Activated T-cell treated with anti-CD3 and anti-CD28 coated beads, Interleukin-2, amount 50 U/mL, for 72 hours (primary cell): ENCODE data around the gene SERTAD1. TPM values are rescaled to one million over a fixed set of nuclear protein-coding genes. Genes with fewer than 3 reads are reported as not detected.
"Not testable (repeated sequence)": the region's sequence is repeated elsewhere in the genome, so short reads cannot be mapped to it uniquely, and the experiment has no call there.

Experiments used
- ATAC-seq, 2 donors: fragments of 150-1000 bp; cut with Tn5 transposase; replicated peaks in 1 of 2; 2 replicates each; pipeline ENCODE4 v1.10.0; 2021; ENCODE audit warnings: moderate library complexity in 2 of 2, mild to moderate bottlenecking in 1 of 2
- DNase-seq, 2 donors: peaks; one replicate each; pipeline ENCODE4 v3.0.0; 2021 to 2022; ENCODE audit warnings: mixed read lengths in 1 of 2
- H3K27ac Mint-ChIP-seq: one replicate; pipeline ENCODE4 v1.8.0; 2022; ENCODE audit warnings: mild to moderate bottlenecking, moderate library complexity, mixed read lengths
- H3K27me3 Mint-ChIP-seq: one replicate; pipeline ENCODE4 v1.8.0; 2022; ENCODE audit warnings: low read depth, mixed read lengths
- H3K36me3 Mint-ChIP-seq, 2 donors: one replicate each; pipeline ENCODE4 v1.8.0; 2022; ENCODE audit warnings: mixed read lengths in 2 of 2, mild to moderate bottlenecking in 1 of 2; ENCODE audit not compliant: insufficient read depth in 2 of 2
- H3K4me1 Mint-ChIP-seq: one replicate; pipeline ENCODE4 v1.8.0; 2022; ENCODE audit warnings: low read depth, mixed read lengths
- H3K4me3 Mint-ChIP-seq, 2 donors: one replicate each; pipeline ENCODE4 v1.8.0; 2022; ENCODE audit warnings: mild to moderate bottlenecking in 2 of 2, mixed read lengths in 2 of 2, moderate library complexity in 2 of 2
- H3K9me3 Mint-ChIP-seq, 2 donors: one replicate each; pipeline ENCODE4 v1.8.0; 2022; ENCODE audit warnings: mixed read lengths in 2 of 2
- total RNA-seq, 2 donors: library from RNA; stranded (reverse); gene quantifications; one replicate each; pipeline ENCODE4 v1.2.3, GENCODE V29; 2022

The SERTAD1 gene
- total RNA-seq, 2 donors from 2014 or later, result 12.9 to 16.9 TPM

DNA sequence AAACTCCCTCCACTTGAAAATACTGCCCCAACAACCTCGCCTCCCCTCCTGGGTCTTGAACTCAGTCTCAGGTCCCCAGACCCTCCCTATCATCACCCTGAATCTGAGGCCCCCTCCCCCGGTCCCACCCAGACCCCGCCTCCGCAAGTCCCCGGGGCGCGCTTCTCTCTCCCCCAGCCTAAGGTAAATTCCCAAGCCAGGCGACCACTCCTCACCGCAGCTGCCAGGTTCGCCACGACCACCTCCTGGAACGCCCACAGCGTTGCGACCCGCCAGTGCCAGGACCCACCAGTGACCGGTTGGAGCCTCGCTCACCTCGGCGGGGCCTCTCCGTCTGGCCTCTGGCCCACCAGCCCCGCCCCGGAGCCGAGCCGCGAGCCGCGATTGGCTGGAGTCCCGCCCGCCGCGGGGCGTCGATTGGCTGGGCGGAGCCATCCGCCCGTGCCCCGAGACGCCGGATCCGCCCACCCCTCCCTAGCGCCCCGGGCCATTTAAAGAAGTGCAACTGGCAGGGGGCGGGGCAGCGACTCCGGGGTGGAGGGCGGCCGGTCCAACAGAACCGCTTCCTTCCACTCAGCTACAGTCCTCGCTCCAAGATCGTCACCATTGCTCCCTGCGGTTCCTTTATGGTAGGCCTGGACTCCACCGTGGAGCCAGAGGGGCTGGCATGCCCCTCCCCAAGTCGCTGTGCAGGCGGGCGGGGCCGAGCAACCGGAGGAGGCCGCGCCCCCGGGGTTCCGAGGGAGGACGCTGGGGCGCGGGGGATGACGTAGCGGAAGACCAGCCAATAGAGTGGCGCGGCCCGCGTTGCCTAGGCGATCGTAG is 18.4 kb upstream of the SERTAD1 start, which contains the start of gene SERTAD3:
Gene SERTAD3 (minus strand): TSS at position 336 of the 825 bp plus-strand sequence. CDS start 2,255 bp downstream, outside the sequence.
- no peaks in the 10 kb centered on the region for H3K27me3 Mint-ChIP-seq
- no peaks in the 10 kb centered on the region for H3K9me3 Mint-ChIP-seq
- ATAC-seq, result peak; percentile 76 to 77
- H3K4me3 Mint-ChIP-seq, result peak within 1 kb of the TSS; percentile 99
- peak; percentile 99 for DNase-seq
- H3K36me3 Mint-ChIP-seq, result peaks cover 4 to 7% of the 10 kb centered on the region in 2 donors
- H3K4me1 Mint-ChIP-seq, result peaks cover 16% of the 10 kb centered on the region
- peak within 1 kb of the TSS; percentile 95 for H3K27ac Mint-ChIP-seq

GRCh38 chr19:40443131-40443999 is 17.6 kb upstream of the SERTAD1 start:
- peak; percentile 99 for DNase-seq
- peaks cover 4 to 7% of the 10 kb centered on the region in 2 donors for H3K36me3 Mint-ChIP-seq
- H3K9me3 Mint-ChIP-seq, result no peaks in the 10 kb centered on the region
- H3K27me3 Mint-ChIP-seq, result no peaks in the 10 kb centered on the region
- H3K27ac Mint-ChIP-seq, result peak overlapping the region; percentile 95
- H3K4me3 Mint-ChIP-seq, result peak overlapping the region; percentile 99
- peak; percentile 82 to 83 for ATAC-seq
- peaks cover 16% of the 10 kb centered on the region for H3K4me1 Mint-ChIP-seq

DNA sequence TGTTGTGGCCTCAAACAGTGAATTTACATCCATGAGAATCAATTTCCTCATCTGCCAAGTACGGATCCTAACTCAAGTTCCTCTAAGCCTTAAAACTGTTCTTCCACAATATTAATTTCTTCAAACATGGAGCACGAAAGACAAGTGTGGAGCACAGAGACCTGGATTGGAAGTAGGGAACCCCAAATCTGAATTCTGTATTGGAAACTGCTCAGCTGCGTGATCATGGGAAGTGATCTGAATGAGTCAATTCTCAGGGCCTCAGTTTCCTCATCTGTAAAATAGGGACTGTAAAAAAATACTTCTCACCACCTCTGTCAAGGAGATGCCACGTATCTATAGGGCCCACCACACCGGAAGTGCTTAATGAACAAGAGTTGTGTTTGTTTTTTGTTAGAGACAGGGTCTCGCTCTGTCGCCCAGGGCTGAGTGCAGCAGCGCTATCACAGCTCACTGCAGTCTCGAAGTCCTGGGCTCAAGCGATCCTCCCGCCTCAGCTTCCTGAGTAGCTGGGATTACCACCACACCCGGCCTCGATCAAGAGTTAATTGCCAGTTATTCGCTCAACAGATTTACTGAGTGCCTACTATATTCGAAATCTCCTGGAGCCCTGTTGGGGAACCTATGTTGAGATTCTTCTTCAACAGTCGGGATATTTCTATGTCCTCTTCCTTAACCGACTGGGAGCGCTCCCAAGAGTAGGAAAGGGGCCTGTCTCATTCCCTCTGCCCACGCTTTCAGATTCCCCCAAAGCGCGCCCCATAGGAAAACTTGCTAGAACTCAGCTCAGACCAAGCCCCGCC is 16.7 kb upstream of the SERTAD1 start:
- Mint-ChIP-seq H3K27me3 (no peaks in the 10 kb centered on the region), H3K27ac (peak overlapping the region; percentile 95), H3K36me3 (peaks cover 4 to 7% of the 10 kb centered on the region in 2 donors), H3K4me3 (peak overlapping the region; percentile 99), H3K4me1 (peaks cover 16% of the 10 kb centered on the region), H3K9me3 (no peaks in the 10 kb centered on the region)
- DNase-seq (no peak), ATAC-seq (no peak)

- Mint-ChIP-seq H3K4me3 (peak overlapping the region; percentile 99), H3K9me3 (no peaks in the 10 kb centered on the region), H3K27ac (peak overlapping the region; percentile 95), H3K27me3 (no peaks in the 10 kb centered on the region), H3K36me3 (peaks cover 4 to 7% of the 10 kb centered on the region in 2 donors), H3K4me1 (peaks cover 16% of the 10 kb centered on the region)
- ATAC-seq (no peak), DNase-seq (no peak)
Measured at GRCh38 chr19:40441719-40442253, 16.0 kb upstream of the SERTAD1 start.

DNA sequence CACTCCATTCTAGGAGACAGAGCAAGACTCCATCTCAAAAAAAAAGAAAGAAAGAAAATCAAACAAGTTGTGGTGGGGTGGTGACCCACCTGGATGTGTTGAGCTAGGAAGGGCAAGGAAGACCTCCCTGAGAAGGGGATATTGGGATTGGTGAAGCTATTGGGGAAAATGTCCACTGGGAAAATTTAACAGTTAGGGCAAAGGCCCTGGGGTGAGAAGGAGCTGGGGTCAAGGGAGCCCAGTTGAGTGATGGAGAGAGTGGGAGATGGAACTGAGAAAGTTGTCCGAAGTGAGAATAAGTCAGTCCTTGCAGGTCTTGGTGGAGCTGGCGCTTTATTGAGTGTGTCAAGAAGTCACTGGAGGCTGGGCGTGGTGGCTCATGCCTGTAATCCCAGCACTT is 12.5 kb upstream of the SERTAD1 start:
- Mint-ChIP-seq H3K36me3 (no peaks in the 10 kb centered on the region), H3K4me1 (peaks cover 30% of the 10 kb centered on the region), H3K4me3 (no peak overlapping the region), H3K27me3 (no peaks in the 10 kb centered on the region), H3K9me3 (no peaks in the 10 kb centered on the region), H3K27ac (no peak overlapping the region)
- ATAC-seq (no peak), DNase-seq (no peak)

DNA sequence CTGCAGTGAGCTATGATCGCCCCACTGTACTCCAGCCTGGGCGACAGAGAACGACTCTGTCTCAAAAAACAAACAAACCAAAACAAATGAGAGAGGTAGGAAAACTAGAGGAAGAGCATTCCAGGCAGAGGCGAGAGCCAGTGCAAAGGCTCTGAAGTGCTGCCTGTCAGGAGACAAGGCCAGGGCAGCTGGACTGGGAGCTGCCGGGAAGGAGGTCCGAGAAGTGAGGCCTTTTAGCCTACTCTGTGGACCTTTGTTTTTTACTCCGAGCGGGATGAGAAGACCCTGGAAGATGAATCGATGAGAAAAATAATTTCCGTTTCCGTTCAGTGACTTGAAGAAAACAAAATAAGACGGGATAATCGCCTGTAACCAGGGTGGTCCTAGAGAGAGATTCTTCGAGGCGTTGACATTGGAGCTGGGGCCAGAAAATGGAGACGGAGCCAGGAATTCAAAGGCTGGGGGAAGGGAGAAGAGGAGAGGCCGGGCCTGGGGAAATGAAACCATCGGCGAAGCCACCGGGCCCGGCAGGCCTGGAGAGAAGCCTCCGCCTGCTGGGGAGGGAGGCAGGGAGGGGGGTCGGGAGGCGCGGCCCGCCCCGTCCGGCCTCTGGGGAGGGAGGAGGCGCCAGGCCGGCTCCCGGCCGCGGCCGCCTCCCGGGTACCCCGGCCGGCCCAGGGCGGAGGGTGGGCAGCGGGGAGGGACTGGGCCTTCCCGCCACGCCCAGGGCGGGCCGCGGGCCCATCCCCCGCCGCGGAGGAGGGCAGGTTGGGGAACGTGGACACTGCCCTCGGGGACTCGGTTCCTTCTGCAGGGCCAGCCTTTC is 7.8 kb upstream of the SERTAD1 start:
- peak overlapping the region; percentile 36 for H3K27ac Mint-ChIP-seq
- H3K4me1 Mint-ChIP-seq, result peaks cover 26% of the 10 kb centered on the region
- DNase-seq (peak; percentile 61 to 67), ATAC-seq (peak; percentile 94 to 96)
- no peaks in the 10 kb centered on the region for H3K27me3 Mint-ChIP-seq
- peak overlapping the region; percentile 70 to 92 for H3K4me3 Mint-ChIP-seq
- no peaks in the 10 kb centered on the region for H3K9me3 Mint-ChIP-seq
- no peaks in the 10 kb centered on the region for H3K36me3 Mint-ChIP-seq

DNA sequence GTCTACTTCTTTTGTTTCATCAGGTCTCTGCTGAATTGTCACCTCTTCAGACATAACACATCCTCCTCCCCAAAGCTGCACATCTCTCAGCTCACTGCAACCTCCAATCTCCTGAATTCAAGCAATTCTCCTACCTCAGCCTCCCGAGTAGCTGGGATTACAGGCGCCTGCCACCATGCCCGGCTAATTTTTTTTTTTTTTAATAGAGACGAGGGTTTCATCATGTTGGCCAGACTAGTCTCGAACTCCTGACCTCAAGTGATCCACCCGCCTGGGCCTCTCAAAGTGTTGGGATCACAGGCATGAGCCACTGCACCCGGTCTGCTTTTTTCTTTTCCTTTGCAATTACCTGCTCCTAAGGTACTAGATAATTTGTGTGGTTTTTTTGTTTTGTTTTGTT is 7.0 kb upstream of the SERTAD1 start:
- not testable (repeated sequence) for ATAC-seq, DNase-seq, H3K36me3 Mint-ChIP-seq, H3K9me3 Mint-ChIP-seq, H3K27me3 Mint-ChIP-seq
- peaks cover 26% of the 10 kb centered on the region for H3K4me1 Mint-ChIP-seq
- H3K4me3 Mint-ChIP-seq, result peak overlapping the region; percentile 70 to 92
- peak overlapping the region; percentile 36 for H3K27ac Mint-ChIP-seq

DNA sequence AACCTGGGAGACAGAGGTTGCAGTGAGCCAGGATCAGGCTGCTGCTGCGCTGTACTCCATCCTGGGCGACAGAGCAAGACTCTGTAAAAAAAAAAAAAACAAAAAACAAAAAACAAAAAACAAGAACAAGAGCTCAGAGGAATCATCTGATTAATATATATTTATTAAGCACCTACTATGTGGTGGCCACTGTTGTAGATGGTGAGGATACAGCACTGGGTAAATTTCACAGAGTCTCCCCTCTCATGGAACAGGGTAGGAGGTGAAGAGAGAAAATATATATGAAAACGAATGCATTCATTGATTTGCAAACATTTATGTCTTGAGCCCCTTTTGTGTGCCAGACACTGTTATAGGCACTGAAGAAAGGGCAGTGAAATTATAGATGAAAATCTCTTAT is 5.9 kb upstream of the SERTAD1 start:
- no peaks in the 10 kb centered on the region for H3K36me3 Mint-ChIP-seq
- ATAC-seq (no peak), DNase-seq (no peak)
- H3K9me3 Mint-ChIP-seq, result no peaks in the 10 kb centered on the region
- H3K4me1 Mint-ChIP-seq, result peaks cover 26% of the 10 kb centered on the region
- H3K27me3 Mint-ChIP-seq, result no peaks in the 10 kb centered on the region
- H3K27ac Mint-ChIP-seq, result no peak overlapping the region
- H3K4me3 Mint-ChIP-seq, result peak overlapping the region in 1 of 2 donors; percentile 20

DNA sequence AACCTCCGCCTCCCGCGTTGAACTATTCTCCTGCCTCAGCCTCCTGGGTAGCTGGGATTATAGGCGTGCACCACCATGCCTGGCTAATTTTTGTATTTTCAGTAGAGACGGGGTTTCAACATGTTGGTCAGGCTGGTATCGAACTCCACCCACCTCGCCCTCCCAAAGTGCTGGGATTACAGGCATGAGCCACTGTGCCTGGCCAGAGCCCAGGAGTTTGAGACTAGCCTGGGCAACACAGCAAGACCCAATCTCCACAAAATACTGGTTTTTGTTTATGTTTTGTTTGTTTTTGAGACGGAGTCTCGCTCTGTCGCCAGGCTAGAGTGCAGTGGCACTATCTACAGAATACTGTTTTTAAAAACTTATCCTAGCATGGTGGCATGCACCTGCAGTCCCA is 4.5 kb upstream of the SERTAD1 start:
- ATAC-seq, H3K4me3 Mint-ChIP-seq, H3K27me3 Mint-ChIP-seq, H3K36me3 Mint-ChIP-seq, DNase-seq, H3K27ac Mint-ChIP-seq, H3K9me3 Mint-ChIP-seq: not testable (repeated sequence)
- peaks cover 24% of the 10 kb centered on the region for H3K4me1 Mint-ChIP-seq

- not testable (repeated sequence) for H3K9me3 Mint-ChIP-seq, DNase-seq, H3K27me3 Mint-ChIP-seq, ATAC-seq, H3K36me3 Mint-ChIP-seq, H3K27ac Mint-ChIP-seq, H3K4me3 Mint-ChIP-seq
- H3K4me1 Mint-ChIP-seq, result peaks cover 22% of the 10 kb centered on the region
Measured at GRCh38 chr19:40428197-40428596, 2.4 kb upstream of the SERTAD1 start.

DNA sequence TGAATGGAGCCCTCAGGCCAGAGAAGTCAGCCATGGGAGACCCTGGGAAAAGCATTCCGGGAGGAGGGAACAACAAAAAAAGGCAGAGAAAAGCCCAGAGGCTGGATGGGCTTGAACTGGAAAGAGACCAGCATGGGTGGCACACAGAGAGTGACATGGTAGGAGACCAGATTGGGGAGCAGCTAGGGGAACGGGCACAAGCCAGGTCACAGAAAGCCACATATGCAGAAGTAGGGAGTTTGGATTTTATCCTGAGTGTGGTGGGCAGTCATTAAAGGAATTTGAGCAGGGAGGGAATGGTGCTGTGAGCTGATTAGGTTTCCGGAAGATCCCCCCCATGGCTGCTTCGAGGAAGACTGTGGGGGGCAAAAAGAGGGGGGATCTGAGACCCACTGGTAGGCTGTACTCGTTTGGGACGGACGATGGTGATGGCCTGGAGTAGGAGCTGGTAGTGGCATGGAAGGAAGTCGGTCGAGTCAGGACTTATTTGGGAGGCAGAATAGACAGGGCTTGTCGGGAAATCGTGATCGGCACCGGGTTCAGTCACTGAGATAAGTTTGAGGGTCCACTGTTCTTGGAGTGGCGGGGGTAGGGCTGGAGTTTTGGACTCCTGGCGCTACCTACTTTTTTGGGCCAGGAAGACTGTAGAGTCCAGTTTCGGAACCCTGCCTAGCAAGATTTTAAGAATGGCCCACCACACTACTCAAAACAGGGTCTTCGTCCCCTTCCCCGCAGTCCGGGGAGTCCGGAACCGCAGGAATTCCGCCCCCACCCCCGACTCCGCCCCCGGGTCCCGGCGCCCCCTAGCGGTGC is 949 bp downstream of the SERTAD1 start:
- Mint-ChIP-seq H3K4me3 (peak overlapping the region; percentile 86 to 97), H3K27ac (peak overlapping the region; percentile 99), H3K27me3 (no peaks in the 10 kb centered on the region), H3K9me3 (no peaks in the 10 kb centered on the region), H3K4me1 (peaks cover 35% of the 10 kb centered on the region), H3K36me3 (peaks cover 6 to 9% of the 10 kb centered on the region in 2 donors)
- ATAC-seq (no peak), DNase-seq (peak in 1 of 2 donors; percentile 23)
